Measurements from ENCODE around the gene SIAH2.

Gene SIAH2

DNA sequence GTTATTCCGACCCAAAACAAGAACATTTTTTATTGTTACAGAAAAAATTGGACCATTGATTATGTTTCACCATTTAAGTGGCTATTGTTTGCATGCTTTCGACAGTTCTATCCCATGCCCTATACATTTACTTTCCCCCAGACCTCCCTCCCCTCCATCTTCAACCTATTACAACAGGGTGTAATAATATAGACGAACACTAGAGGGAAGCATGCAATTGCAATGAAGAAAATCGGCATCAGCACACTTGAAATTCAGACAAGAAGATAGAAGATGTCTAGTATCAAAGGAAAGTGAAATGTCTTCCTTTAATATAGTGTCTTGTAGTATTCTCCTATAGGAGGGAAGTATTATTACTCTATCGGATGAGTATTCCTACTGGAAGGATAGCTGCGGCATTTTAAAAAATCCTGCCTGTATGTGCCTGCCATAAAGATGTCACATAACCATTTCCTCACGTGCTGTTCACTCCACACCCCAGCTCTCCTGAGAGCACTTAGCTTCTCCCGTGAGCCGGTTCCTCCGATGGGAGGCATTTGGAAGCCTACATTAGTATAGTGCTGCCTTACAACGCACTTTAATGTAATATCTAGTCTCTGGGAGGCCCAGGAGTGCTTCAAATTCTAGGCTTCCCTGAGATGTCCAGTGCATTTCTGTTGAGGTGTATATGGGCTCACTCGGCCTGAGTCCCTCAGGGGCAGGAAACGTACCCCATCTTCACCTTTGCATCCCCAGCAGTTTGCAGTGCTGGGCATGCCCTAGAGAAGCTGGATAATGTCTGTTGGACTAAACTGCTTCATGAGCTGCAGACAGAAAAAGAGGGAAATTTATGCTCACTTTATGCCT lies 41.5 kb downstream of the SIAH2 start:
- no peak overlapping the region for H3K4me3 ChIP-seq (ENCODE audit: low read length)
- no peak for TF ChIP-seq ZNF274 (IDR thresholded peaks at IDR 0.05; ENCODE audit: low read depth, low read length)

DNA sequence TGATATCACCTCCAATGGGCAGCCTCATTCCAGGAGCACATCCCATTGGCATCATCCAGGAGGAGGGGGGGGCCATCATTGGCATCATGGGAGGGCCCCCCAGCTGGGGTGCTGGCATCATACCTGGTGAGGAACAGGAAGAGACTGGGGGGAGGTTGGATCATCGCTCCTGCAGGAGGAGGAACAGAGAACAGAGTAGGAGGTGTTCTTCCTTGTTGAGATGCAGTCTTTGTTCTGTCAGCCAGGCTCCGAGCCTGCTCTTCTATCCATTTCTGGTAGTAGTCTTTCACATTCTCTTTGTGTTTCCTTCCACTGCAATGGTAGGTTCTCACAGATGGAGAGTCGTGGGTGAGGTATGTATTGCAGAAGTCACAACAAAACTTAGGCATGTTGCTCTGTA lies 42.5 kb downstream of the SIAH2 start:
- no peak overlapping the region for H3K4me3 ChIP-seq (ENCODE audit: low read length)
- no peak for TF ChIP-seq ZNF274 (IDR thresholded peaks at IDR 0.05; ENCODE audit: low read depth, low read length)

GRCh38 chr3:150710097-150710496 lies 52.9 kb downstream of the SIAH2 start:
- no peak overlapping the region for H3K4me3 ChIP-seq (ENCODE audit: low read length)
- no peak for TF ChIP-seq ZNF274 (IDR thresholded peaks at IDR 0.05; ENCODE audit: low read depth, low read length)

DNA sequence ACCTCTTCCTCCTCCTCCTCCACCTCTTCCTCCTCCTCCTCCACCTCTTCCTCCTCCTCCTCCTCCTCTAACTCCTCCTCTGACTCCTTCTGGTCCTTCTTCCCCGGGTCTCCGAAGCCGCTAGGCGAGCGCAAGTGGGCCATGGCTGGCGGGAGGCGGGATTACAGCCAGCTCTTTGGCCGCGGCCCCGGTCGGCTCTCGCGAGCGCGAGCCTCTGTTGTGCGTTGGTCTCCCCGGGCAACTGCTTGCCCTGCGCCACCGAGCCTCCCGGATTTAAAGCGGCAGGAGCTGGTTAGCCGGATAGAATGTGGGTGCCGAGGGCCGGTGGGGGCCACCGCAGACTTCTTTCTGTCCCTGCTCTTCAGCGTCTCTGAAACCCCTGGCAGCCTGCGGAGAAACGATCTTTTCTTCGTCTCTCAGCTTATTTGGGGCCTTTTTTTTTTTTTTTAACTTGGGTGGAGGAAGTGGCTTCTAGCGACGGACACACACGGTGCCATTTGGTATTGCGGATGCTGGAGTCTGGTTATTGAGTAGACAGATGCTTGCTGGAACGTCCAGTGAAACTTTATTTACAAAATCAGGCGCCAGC lies 59.1 kb downstream of the SIAH2 start, which contains the start of gene ERICH6:
ERICH6 (minus strand) TSS at position 165 of the 589 bp plus-strand sequence; CDS start at position 143, 22 bp downstream.
- no peak for TF ChIP-seq ZNF274 (IDR thresholded peaks at IDR 0.05; ENCODE audit: low read depth, low read length)
- H3K4me3 ChIP-seq (ENCODE audit: low read length) = peak within 1 kb of the TSS; percentile 72

GRCh38 chr3:150703299-150703755 lies 59.6 kb downstream of the SIAH2 start:
- H3K4me3 ChIP-seq (ENCODE audit: low read length) = peak overlapping the region; percentile 72; the same call in 1 of the 2 replicates
- no peak for TF ChIP-seq ZNF274 (IDR thresholded peaks at IDR 0.05; ENCODE audit: low read depth, low read length)

DNA sequence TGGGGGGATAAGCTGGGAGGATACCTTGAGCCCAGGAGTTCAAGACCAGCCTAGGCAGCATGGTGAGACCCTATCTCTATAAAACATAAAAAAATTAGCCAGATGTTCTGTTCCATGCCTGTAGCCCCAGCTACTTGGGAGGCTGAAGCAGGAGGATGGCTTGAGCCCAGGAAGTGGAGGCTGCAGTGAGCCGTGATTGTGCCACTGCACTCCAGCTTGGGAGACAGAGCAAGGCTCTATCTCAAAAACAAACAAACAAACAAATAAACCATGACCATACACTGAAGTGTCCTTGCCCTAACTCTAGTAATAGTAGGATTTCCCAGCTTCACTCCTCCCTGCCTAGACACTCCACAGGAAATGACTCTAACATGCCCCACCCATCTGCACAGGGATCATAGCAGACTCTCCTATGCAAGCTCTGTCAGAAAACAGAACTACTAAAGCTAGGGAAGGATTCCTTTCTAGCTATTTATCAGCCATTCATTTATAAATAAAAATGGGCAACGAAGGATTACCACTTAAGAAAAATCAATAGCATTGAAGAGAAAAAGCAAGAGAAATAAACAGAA lies 63.8 kb downstream of the SIAH2 start:
- H3K4me3 ChIP-seq (ENCODE audit: low read length) = no peak overlapping the region
- no peak for TF ChIP-seq ZNF274 (IDR thresholded peaks at IDR 0.05; ENCODE audit: low read depth, low read length)

DNA sequence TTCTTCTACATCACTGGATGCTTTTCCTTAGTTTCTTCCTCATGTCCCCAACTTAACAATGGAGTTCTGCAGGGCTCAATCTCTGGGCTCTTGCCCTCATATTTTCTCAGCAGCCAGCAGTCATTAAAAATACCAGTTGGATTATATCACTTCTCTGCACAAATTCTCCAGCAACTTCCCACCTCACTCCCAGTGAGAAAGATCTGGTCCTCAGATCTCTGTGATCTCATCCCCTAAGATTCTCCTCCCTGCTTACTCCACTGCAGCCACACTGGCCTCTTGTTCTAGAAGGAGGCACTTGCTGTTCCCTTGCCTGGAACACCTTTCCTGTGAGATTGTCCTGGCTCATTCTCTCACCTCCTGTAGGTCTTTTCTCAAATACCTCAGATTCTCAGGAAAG lies 65.3 kb downstream of the SIAH2 start:
- H3K4me3 ChIP-seq (ENCODE audit: low read length) = no peak overlapping the region
- no peak for TF ChIP-seq ZNF274 (IDR thresholded peaks at IDR 0.05; ENCODE audit: low read depth, low read length)

- no peak overlapping the region for H3K4me3 ChIP-seq (ENCODE audit: low read length)
- TF ChIP-seq ZNF274 (IDR thresholded peaks at IDR 0.05; ENCODE audit: low read depth, low read length) = no peak
Measured at GRCh38 chr3:150691414-150692040, 71.4 kb downstream of the SIAH2 start.
